Epidermal melanocyte (primary cell): ENCODE measurements around the gene MDK.

ENCODE experiments used
- DNase-seq: peaks from one replicate; pipeline ENCODE4 v3.0.0; 2011; ENCODE audit warnings: low spot score; ENCODE audit not compliant: insufficient read length

The MDK gene, protein sequence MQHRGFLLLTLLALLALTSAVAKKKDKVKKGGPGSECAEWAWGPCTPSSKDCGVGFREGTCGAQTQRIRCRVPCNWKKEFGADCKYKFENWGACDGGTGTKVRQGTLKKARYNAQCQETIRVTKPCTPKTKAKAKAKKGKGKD

DNA sequence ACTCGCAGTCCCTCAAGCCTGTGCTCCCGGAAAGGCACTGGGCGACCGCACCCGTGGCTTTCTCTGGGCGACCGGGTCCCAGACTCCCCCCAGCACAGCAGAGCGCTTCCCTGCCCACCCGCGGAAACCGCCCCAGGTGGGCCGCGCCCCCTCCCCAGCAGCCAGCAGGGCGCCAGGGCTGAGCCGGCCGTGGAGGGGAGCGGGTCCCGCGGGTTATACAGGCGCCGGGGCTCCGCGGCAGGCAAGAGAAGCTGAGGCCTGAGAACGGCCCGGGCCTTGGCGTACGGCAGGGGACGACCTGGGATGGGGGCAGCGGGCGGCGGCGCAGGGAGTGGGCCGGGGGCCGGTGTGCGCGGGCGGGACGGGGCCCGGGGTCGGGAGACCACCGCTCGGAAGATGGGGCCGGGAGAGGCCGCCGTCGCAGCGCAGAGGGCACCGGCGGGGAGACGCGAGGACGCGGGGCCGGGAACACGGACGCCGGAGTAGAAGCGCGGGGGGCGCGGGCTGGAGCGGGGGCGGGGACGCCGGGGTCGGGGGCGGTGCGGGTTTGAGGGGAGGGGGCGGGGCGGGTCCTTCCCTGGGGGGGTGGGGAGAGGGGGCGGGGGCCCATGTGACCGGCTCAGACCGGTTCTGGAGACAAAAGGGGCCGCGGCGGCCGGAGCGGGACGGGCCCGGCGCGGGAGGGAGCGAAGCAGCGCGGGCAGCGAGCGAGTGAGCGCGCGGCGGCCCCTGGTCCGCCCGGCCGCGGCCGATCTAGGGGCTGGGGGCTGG is at the start of gene MDK:
TSS of gene MDK (plus strand) at position 622 of the 771 bp plus-strand sequence. CDS start 389 bp downstream, outside the sequence.
- no peak for DNase-seq

GRCh38 chr11:46332093-46332567 is 49.3 kb upstream of the MDK start:
- DNase-seq = no peak

- DNase-seq = no peak
These were observed 48.7 kb upstream of the MDK start for GRCh38 chr11:46332568-46333393.

- DNase-seq = no peak
These were observed 48.0 kb upstream of the MDK start for GRCh38 chr11:46333394-46333947.

DNA sequence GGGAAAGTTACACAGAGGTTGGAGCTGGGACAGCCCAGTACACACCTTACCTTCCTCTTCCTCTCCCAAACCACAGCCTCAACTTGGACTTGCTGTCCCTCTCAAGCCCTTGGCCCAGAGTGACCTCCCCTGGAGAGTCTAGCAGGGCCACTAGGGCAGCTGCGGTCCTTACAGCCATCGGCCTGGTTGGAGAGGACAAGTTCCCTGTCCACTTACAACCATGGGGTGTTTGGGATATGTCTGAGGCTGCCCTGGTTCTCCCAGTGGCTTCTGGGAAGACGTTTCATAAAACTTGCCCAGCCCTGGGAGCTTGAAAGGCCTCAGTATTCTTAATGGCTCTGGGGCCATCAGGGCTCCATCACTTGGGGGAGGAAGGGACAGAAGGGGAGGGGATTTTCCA is 47.3 kb upstream of the MDK start:
- no peak for DNase-seq

GRCh38 chr11:46335271-46335670 is 46.2 kb upstream of the MDK start:
- DNase-seq = no peak

GRCh38 chr11:46335890-46336562 is 45.4 kb upstream of the MDK start:
- DNase-seq = no peak

DNA sequence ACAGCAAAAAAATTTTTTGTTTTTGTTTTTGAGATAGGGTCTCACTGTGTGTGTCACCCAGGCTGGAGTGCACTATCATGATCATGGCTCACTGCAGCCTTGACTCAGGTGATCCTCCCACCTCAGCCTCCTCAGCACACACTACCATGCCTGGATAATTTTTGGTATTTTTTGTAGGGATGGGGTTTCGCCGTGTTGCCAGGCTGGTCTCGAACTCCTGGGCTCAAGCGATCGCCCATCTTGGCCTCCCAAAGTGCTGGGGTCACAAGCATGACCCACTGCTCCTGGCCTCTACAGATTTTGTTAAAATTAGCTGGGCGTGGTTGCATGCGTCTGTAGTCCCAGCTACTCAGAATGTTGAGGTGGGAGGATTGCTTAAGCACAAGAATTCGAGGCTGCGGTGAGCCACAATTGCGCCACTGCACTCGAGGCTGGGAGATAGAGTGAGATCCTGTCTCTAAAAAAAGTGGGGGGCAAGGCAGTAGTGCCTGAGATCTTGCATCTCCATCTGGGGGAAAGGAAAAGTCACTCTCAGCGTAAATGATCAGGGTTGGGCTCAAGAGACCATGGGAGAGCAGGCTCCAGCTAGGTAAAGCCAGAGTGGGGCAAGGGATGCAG is 44.8 kb upstream of the MDK start:
- DNase-seq = no peak

DNA sequence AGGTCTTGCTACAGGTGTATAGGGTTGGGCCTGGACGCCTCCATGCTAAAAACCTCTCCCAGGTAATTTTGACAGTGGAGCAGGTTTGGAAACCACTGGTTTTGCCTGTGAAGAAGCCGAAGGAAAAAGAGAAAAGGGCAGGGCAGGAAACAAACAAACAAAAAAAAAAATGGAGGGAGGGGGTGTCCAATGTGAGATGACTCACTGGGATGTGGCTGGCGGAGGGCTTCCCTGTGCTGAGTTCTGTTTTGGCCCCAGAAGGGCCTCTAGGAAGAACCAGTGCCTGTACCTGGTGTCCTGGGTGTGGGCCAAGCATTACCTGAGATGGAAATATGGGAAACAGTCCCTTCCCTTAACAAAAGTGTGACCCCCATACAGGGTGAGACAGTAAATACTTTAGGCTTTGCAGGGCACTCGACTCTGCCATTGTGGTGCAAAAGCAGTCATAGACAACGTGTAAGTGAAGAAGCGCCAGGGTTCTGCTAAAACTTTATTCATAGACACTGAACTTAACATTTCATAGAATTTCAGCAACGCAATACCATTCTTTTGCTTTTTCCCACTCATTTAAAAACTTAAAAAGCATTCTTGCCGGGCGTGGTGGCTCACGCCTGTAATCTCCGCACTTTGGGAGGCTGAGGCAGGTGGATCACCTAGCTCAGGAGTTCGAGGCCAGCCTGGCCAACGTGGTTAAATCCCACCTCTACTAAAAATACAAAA is 43.7 kb upstream of the MDK start:
- no peak for DNase-seq

DNA sequence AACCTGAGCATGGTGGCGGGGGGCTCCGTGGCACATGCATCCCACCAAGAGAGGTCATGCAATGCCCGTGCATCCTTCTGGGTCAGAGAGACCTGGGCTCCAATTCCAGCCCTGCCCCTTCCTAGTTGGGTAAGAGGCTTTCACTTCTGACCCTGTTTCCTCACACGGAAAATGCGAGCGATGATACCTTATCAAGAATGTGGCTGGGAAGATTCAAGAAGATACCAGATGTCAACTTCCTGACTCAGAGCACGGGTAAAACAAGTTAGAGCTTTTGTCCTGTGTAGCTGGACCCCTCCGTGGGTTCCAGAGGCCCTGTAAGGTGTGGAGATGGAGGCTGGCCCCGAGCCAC is 42.9 kb upstream of the MDK start:
- no peak for DNase-seq

DNA sequence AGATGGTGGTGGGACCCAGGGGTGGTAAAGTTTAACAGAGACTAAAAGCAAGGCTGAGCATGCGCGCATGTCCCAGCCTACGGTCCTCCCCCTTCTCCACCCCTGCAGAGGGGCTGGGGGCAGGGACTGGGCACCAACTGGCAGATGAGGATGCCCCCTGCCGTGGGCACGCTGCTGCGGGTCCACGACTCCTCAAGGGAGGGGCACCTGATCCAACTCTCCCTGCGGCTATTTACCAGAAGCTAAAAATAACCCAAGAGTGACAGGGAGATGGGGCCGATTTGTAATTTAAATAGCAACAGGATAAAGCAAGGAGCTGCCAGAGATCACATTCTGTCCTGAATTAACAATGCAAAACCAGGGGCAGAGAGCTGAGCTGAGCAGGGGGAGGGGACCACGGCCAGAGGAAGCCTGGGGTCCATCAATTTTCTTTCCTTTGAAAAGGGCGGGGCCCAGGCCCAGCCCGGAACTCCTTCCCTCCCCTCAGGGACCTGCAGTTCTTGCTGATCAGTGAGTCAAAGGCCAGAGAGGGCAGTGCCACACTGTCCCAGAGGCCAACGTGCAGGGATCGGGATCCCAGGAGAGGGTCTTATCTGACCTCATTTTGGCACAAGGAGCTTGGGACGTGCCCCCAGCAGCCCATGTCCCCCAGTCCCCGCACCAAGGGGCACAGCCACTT is 42.3 kb upstream of the MDK start:
- DNase-seq = peak; percentile 78

DNA sequence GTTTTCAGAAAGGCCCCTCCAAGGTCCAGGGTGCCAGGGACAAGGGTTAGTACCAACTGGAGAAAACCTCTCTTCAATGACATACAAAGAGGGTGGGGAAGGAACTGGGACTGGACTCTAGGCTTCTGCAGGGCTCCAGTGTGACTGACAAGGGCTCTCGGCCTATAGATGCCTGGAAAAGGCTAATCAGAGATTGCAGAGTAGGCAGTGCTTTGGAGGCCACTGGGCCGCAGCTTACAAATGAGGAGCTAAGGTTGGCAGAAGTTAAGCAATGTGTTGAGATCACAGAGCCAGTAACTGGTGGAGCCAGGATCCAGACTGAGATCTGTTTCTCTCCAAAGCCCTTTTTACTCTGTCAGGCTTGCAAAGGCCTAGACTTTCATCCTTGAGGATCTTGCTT is 41.7 kb upstream of the MDK start:
- no peak for DNase-seq

DNA sequence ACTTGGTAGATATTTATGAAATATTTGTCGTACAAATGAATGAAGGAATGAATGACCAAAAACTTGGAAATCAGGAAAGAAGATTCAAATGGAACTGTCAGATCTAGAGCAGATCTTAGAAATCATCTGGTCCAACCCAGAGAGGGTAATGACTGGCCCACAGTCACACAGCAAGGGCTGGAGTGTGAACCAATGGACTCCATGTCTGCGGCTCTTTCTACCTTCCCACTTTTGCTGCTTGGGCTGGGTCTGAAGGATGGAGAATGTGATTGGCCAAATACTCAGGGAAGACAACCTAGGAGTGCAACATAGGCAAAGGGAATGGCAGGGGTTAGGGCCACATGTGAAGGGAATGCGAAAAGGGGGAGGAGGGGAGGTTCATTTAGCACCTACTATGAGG is 40.0 kb upstream of the MDK start:
- no peak for DNase-seq

DNA sequence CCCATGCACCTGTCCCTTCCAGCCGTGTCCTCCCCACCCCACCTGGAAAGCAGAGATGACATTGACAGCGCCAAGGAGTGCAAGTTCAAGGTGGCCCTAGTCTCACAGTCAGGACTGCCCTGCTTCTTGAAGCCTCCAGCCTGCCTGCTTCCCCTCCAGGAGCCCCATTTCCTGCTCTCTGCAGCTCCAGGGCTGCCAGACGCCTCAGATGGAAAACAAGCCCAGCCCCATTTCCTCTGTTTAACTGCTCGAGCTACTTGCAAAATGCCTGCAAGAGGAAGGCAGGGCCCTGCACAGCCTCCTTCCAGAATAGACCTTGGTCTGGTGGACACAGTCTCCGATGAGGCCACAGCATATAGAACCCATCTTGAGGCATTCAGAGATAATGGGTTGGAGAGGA is 39.2 kb upstream of the MDK start:
- DNase-seq = no peak

DNA sequence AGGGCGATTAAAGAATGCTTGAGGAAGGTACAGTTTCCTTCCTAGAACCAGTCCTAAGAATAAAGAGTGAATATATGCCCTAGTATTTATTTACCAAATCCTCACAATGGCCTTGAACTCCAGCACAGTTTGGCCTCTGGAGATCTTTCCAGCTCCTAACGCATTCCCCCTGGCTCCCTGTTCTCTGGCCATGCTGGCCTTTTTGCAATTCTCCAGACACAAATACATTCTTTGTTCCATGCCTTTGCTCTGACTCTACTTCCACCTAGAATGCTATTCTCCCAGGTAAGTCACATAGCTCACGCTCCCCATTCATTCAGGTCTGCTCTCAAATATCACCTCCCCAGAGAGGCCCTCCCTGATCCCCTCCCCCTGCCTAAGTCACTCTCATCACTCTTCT is 37.9 kb upstream of the MDK start:
- DNase-seq = no peak

- no peak for DNase-seq
These were observed 36.3 kb upstream of the MDK start for GRCh38 chr11:46345131-46345597.

GRCh38 chr11:46345881-46346484 is 35.5 kb upstream of the MDK start:
- no peak for DNase-seq

GRCh38 chr11:46346886-46347636 is 34.4 kb upstream of the MDK start, which contains the start of gene DGKZ:
Gene DGKZ (plus strand): TSS chr11:46347463. CDS start chr11:46347660, 197 bp downstream.
- DNase-seq = peak; percentile 84
